Liver (tissue), 9 donors: ENCODE measurements around the gene SDHAF1. TPM values are rescaled to one million over a fixed set of nuclear protein-coding genes. Genes with fewer than 3 reads are reported as not detected.

ENCODE experiments used
- DNase-seq: peaks from one replicate; pipeline ENCODE4 v3.0.0-alpha.2; 2017; ENCODE audit warnings: low spot score
- H3K27ac ChIP-seq, 2 donors: one replicate each; pipeline ENCODE4 v1.7.0; 2013; ENCODE audit warnings: inconsistent platforms in 2 of 2, low read length in 2 of 2, control low read depth in 1 of 2, low read depth in 1 of 2, mild to moderate bottlenecking in 1 of 2
- H3K27me3 ChIP-seq, 4 donors: one replicate each; pipeline versions ENCODE4 v1.6.1 to v1.7.0; 2013; ENCODE audit warnings: low read length in 3 of 4, inconsistent platforms in 1 of 4, mild to moderate bottlenecking in 1 of 4, moderate library complexity in 1 of 4; ENCODE audit not compliant: control insufficient read depth in 4 of 4, insufficient read depth in 4 of 4
- H3K36me3 ChIP-seq, 4 donors: one replicate each; pipeline versions ENCODE4 v1.6.1 to v1.7.0; 2013; ENCODE audit warnings: low read length in 3 of 4, mild to moderate bottlenecking in 3 of 4, low read depth in 1 of 4, moderate library complexity in 1 of 4; ENCODE audit not compliant: control insufficient read depth in 4 of 4, insufficient read depth in 3 of 4
- H3K4me1 ChIP-seq, 4 donors: one replicate each; pipeline versions ENCODE4 v1.6.1 to v1.7.0; 2013; ENCODE audit warnings: low read length in 3 of 4, mild to moderate bottlenecking in 3 of 4, moderate library complexity in 1 of 4; ENCODE audit not compliant: control insufficient read depth in 4 of 4, insufficient read depth in 4 of 4
- H3K4me3 ChIP-seq, 3 donors: one replicate each; pipeline versions ENCODE4 v1.6.1 to v1.7.0; 2013; ENCODE audit warnings: low read length in 3 of 3, control low read depth in 1 of 3, low read depth in 1 of 3, mild to moderate bottlenecking in 1 of 3
- H3K9ac ChIP-seq, 2 donors: one replicate each; pipeline ENCODE4 v1.7.0; 2013; ENCODE audit warnings: low read length in 2 of 2, mild to moderate bottlenecking in 2 of 2, moderate library complexity in 2 of 2, control low read depth in 1 of 2, low read depth in 1 of 2
- H3K9me3 ChIP-seq, 4 donors: one replicate each; pipeline versions ENCODE4 v1.6.1 to v1.7.0; 2013; ENCODE audit warnings: low read length in 3 of 4; ENCODE audit not compliant: control insufficient read depth in 4 of 4
- ATF3 ChIP-seq: IDR thresholded peaks from 2 replicates; pipeline ENCODE4 v1.6.1; 2016; ENCODE audit warnings: antibody characterized with exemption
- EGR1 ChIP-seq, 2 donors: IDR thresholded peaks; 2 replicates each; pipeline ENCODE4 v1.6.1; 2016 to 2018; ENCODE audit warnings: antibody characterized with exemption in 2 of 2, low read depth in 2 of 2
- FOXA2 ChIP-seq: IDR thresholded peaks from 2 replicates; pipeline ENCODE4 v1.6.1; 2016; ENCODE audit warnings: antibody characterized with exemption
- HNF4G ChIP-seq: IDR thresholded peaks from 2 replicates; pipeline ENCODE4 v1.6.1; 2016; ENCODE audit warnings: antibody characterized with exemption
- JUND ChIP-seq, 2 donors: IDR thresholded peaks; 2 replicates each; pipeline ENCODE4 v1.6.1; 2016; ENCODE audit warnings: antibody characterized with exemption in 2 of 2
- NR2F2 ChIP-seq: IDR thresholded peaks from 2 replicates; pipeline ENCODE4 v1.6.1; 2016; ENCODE audit warnings: antibody characterized with exemption
- RAD21 ChIP-seq, 2 donors: IDR thresholded peaks; 2 replicates each; pipeline ENCODE4 v1.6.1; 2016; ENCODE audit warnings: antibody characterized with exemption in 2 of 2, mild to moderate bottlenecking in 2 of 2
- REST ChIP-seq: IDR thresholded peaks from 2 replicates; pipeline ENCODE4 v1.6.1; 2016; ENCODE audit warnings: antibody characterized with exemption, mild to moderate bottlenecking
- RXRA ChIP-seq, 2 donors: IDR thresholded peaks; 2 replicates each; pipeline ENCODE4 v1.6.1; 2017 to 2018; ENCODE audit warnings: antibody characterized with exemption in 2 of 2, mild to moderate bottlenecking in 1 of 2
- YY1 ChIP-seq: IDR thresholded peaks from 2 replicates; pipeline ENCODE4 v1.6.1; 2016; ENCODE audit warnings: antibody characterized with exemption, mild to moderate bottlenecking
- WGBS: extraction: QIAGEN DNeasy Blood & Tissue Kit; methylation state at CpG from one replicate; pipeline ENCODE4 v1.1.7; 2013; 5-methylcytosine and 5-hydroxymethylcytosine counted together
- polyA plus RNA-seq, 2 donors: library from polyadenylated mRNA; stranded (reverse) in 1 of 2; unstranded in 1 of 2; fragments of 200-250 nt in 1 of 2; fragments of >200 nt in 1 of 2; fragmentation: Nextera tagmentation in 1 of 2; extraction: Ambion mirVana in 1 of 2; gene quantifications; one replicate each; pipeline versions ENCODE4 v1.2.1 to v1.2.3, GENCODE V29; 2013 to 2015
- total RNA-seq, 2 donors: library from RNA; depleted of rRNA; stranded (reverse); fragments of >200 nt; gene quantifications; one replicate each; pipeline ENCODE4 v1.2.3, GENCODE V29; 2014
- donor health status: healthy.
- donor health status: healthy.
- donor health status: healthy.
- donor health status: healthy.
- donor health status: healthy.

Gene SDHAF1
- total and polyA plus RNA-seq, 4 donors: 8.4 to 28.4 (median 18.9) TPM

GRCh38 chr19:35990156-35990555 lies 4.8 kb upstream of the SDHAF1 start:
- H3K4me1 ChIP-seq: peaks cover 0 to 6% (median 4%) of the 10 kb centered on the region in 4 donors
- H3K9ac ChIP-seq: no peak overlapping the region
- TF ChIP-seq HNF4G (no peak), JUND (IDR thresholded peaks at IDR 0.05) (no peak), NR2F2 (no peak), EGR1 (IDR thresholded peaks at IDR 0.05; ENCODE audit: low read depth in 2 of 2) (no peak), YY1 (no peak), RXRA (IDR thresholded peaks at IDR 0.05) (no peak)
- 91% methylated on average over 4 of the region's 4 CpGs for WGBS
- H3K27me3 ChIP-seq: peaks cover 0 to under 1% (median 0%) of the 10 kb centered on the region in 4 donors
- H3K36me3 ChIP-seq: no peaks in the 10 kb centered on the region
- H3K9me3 ChIP-seq: no peaks in the 10 kb centered on the region
- no peak overlapping the region for H3K27ac ChIP-seq
- DNase-seq: no peak
- no peak overlapping the region for H3K4me3 ChIP-seq

- H3K9me3 ChIP-seq: no peaks in the 10 kb centered on the region
- no peak overlapping the region for H3K27ac ChIP-seq
- 87% methylated on average over 10 of the region's 10 CpGs for WGBS
- H3K9ac ChIP-seq: no peak overlapping the region
- no peaks in the 10 kb centered on the region for H3K27me3 ChIP-seq
- H3K4me1 ChIP-seq: peaks cover 2 to 10% (median 8%) of the 10 kb centered on the region in 4 donors
- H3K36me3 ChIP-seq: no peaks in the 10 kb centered on the region
- TF ChIP-seq REST (no peak), YY1 (no peak), EGR1 (IDR thresholded peaks at IDR 0.05; ENCODE audit: low read depth in 2 of 2) (no peak), RAD21 (IDR thresholded peaks at IDR 0.05) (no peak), ATF3 (no peak), FOXA2 (no peak)
- DNase-seq: no peak
- H3K4me3 ChIP-seq: no peak overlapping the region
These were observed 3.9 kb upstream of the SDHAF1 start for GRCh38 chr19:35990771-35991730.

- peaks cover 10 to 18% (median 14%) of the 10 kb centered on the region in 4 donors for H3K4me1 ChIP-seq
- 90% methylated on average over 7 of the region's 7 CpGs for WGBS
- no peak for DNase-seq
- H3K9ac ChIP-seq: no peak overlapping the region
- H3K36me3 ChIP-seq: no peaks in the 10 kb centered on the region
- H3K4me3 ChIP-seq: no peak overlapping the region
- H3K27ac ChIP-seq: no peak overlapping the region
- no peaks in the 10 kb centered on the region for H3K9me3 ChIP-seq
- no peaks in the 10 kb centered on the region for H3K27me3 ChIP-seq
- no peak for TF ChIP-seq NR2F2
These were observed 3.1 kb upstream of the SDHAF1 start for GRCh38 chr19:35991731-35992450.
